ENCODE data around the gene ISL1. TPM values are rescaled to one million over a fixed set of nuclear protein-coding genes. Genes with fewer than 3 reads are reported as not detected.

Gene ISL1
- total and polyA plus RNA-seq, 2 of the 8 experiments (the other 6 are each of a cell fraction or from before 2014, with no cell fraction given), result 0.05 to 0.19 TPM

- WGBS, 2 experiments (ENCODE audit: extremely low coverage in 1 of 2, insufficient coverage in 1 of 2, insufficient read length in 1 of 2, insufficient replicate concordance in 2 of 2, low coverage in 1 of 2, low lambda C conversion rate in 2 of 2, missing lambda C conversion rate in 1 of 2), result 86% methylated on average over 1 of the region's 1 CpG; no CpG with 5 or more reads in 1 of the 2 experiments
- no peak overlapping the region for H2BK20ac ChIP-seq (ENCODE audit: low read length)
Observed at GRCh38 chr5:51347157-51347556, 36.1 kb upstream of the ISL1 start.

More at GRCh38 chr5:51347157-51347556, 36.1 kb upstream of the ISL1 start:
- Histone ChIP-seq H4K20me1 (replicated peaks in 1 of 2; ENCODE audit: control insufficient read depth in 1 of 2, insufficient read depth in 2 of 2, low read length in 2 of 2) (no peaks in the 10 kb centered on the region), H3K27ac (ENCODE audit: low read depth, low read length) (no peak overlapping the region), H2BK15ac (ENCODE audit: low read length) (no peak overlapping the region), H2BK12ac (ENCODE audit: low read depth, low read length) (no peak overlapping the region), H3K4me1 (replicated peaks in 1 of 4; ENCODE audit: control insufficient read depth in 3 of 4, insufficient read depth in 4 of 4, low read length in 3 of 4) (no peaks in the 10 kb centered on the region), H3K9ac (replicated peaks in 1 of 4; ENCODE audit: extremely low read depth in 1 of 4, low read depth in 3 of 4, low read length in 3 of 4) (no peak overlapping the region), H2BK120ac (replicated peaks; ENCODE audit: low read depth, low read length) (no peak overlapping the region), H3K4ac (replicated peaks; ENCODE audit: insufficient read length, low read depth, low read length) (no peak overlapping the region), H4K8ac (ENCODE audit: extremely low read depth, insufficient read depth, low read length) (no peak overlapping the region), H3K79me1 (ENCODE audit: low read depth, low read length) (no peaks in the 10 kb centered on the region), H3K18ac (ENCODE audit: extremely low read depth, low read length) (no peak overlapping the region), H2BK5ac (ENCODE audit: low read depth, low read length) (no peak overlapping the region), H3K4me2 (ENCODE audit: insufficient read depth in 1 of 2, low read depth in 2 of 2, low read length in 2 of 2) (no peak overlapping the region), H3K4me3 (ENCODE audit: extremely low read depth in 1 of 4, insufficient read depth in 2 of 4, low read depth in 3 of 4, low read length in 4 of 4) (no peak overlapping the region), H3K56ac (replicated peaks; ENCODE audit: insufficient read length, low read depth, low read length) (no peak overlapping the region), H3K23me2 (ENCODE audit: low read depth, low read length) (no peaks in the 10 kb centered on the region), H3K9me3 (ENCODE audit: insufficient read depth in 2 of 2, low read depth in 1 of 2, low read length in 1 of 2) (peaks cover 12% of the 10 kb centered on the region in 2 experiments), H3K36me3 (ENCODE audit: control insufficient read depth in 2 of 4, insufficient read depth in 4 of 4, low read length in 3 of 4) (no peaks in the 10 kb centered on the region), H3K23ac (ENCODE audit: insufficient read length) (no peak overlapping the region), H3K14ac (ENCODE audit: insufficient read length) (no peak overlapping the region), H3K79me2 (ENCODE audit: control insufficient read depth in 1 of 2, insufficient read depth in 2 of 2, low read length in 2 of 2) (no peaks in the 10 kb centered on the region), H4K5ac (ENCODE audit: insufficient read length, low read depth, low read length) (no peak overlapping the region), H2AFZ (ENCODE audit: low read length) (no peak overlapping the region), H2AK5ac (ENCODE audit: low read depth, low read length) (no peak overlapping the region), H4K91ac (replicated peaks; ENCODE audit: insufficient read length, low read length) (no peak overlapping the region), H3K27me3 (replicated peaks in 1 of 4; ENCODE audit: control insufficient read depth in 3 of 4, extremely low read depth in 1 of 4, insufficient read depth in 3 of 4, low read length in 3 of 4) (no peaks in the 10 kb centered on the region)
- DNase-seq (ENCODE audit: low read depth in 1 of 2, low spot score in 2 of 2) (no peak), FAIRE-seq (no peak)
- CTCF ChIA-PET (ENCODE audit: partially characterized antibody), result interaction anchor here (0.6 to 4.1 kb wide), 29 partner anchors 9 to 384 kb away, joined by 3 to 19 read pairs (median 4); no protein-coding TSS in a partner anchor
- POLR2A ChIA-PET (ENCODE audit: partially characterized antibody), result no interaction called here
- TF ChIP-seq SP4 (IDR thresholded peaks at IDR 0.05; ENCODE audit: low read length), result no peak
- no peak for TF ChIP-seq SRF (IDR thresholded peaks at IDR 0.05; ENCODE audit: low read depth, low read length)
- TF ChIP-seq RNF2 (IDR thresholded peaks at IDR 0.05; ENCODE audit: borderline replicate concordance, low read depth, low read length, missing control alignments, poor library complexity, severe bottlenecking), result no peak
- no peak for TF ChIP-seq TAF1 (IDR thresholded peaks at IDR 0.05; ENCODE audit: low read depth, low read length)
- no peak for TF ChIP-seq CBX8 (IDR thresholded peaks at IDR 0.05; ENCODE audit: borderline replicate concordance, low read depth, low read length)
- TF ChIP-seq HDAC6 (IDR thresholded peaks at IDR 0.05; ENCODE audit: low read depth, low read length), result no peak

Data from H1 (cell line).